Measurements from ENCODE around the gene SLC38A10. TPM values are rescaled to one million over a fixed set of nuclear protein-coding genes. Genes with fewer than 3 reads are reported as not detected.

The SLC38A10 gene
- total RNA-seq, 1 donor from 2014 or later, result 67.5 TPM

DNA sequence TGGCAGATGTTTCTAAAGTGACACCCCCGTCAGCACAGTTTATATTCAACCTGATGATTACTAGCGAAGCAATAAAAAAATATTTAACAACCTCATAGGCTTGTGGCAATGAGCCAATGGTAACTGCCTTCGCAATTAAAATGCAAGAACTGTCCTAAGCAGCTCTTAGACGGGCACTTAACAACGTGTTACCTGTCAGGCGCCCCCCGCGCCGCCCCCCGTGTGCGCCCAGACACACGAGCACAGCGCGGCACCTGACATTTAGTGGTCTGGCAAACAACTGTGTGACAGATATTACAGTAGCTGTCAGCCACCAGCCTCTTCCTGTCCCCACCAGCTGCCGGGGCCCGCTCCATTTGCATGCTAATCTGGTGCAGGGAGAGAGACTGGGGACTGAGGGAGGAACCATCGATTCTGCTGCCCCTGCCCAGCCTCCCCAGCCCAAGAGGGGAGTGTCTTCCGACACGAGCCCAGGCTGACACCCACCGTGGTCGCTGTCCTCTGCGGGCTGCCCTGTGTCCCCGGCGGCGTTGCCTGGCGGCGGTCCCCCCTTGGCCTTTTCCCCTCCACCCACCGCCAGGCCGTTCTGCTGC lies 43.3 kb downstream of the SLC38A10 start:
- intact Hi-C loops (cut with DNase I), result loop anchor here (10.0 kb wide), 1 partner anchor 343 kb away; no protein-coding TSS in a partner anchor
- H3K4me3 ChIP-seq, result no peak overlapping the region
- H3K27me3 ChIP-seq, result no peaks in the 10 kb centered on the region
- TF ChIP-seq, protein P1, sequence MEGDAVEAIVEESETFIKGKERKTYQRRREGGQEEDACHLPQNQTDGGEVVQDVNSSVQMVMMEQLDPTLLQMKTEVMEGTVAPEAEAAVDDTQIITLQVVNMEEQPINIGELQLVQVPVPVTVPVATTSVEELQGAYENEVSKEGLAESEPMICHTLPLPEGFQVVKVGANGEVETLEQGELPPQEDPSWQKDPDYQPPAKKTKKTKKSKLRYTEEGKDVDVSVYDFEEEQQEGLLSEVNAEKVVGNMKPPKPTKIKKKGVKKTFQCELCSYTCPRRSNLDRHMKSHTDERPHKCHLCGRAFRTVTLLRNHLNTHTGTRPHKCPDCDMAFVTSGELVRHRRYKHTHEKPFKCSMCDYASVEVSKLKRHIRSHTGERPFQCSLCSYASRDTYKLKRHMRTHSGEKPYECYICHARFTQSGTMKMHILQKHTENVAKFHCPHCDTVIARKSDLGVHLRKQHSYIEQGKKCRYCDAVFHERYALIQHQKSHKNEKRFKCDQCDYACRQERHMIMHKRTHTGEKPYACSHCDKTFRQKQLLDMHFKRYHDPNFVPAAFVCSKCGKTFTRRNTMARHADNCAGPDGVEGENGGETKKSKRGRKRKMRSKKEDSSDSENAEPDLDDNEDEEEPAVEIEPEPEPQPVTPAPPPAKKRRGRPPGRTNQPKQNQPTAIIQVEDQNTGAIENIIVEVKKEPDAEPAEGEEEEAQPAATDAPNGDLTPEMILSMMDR (IDR thresholded peaks at IDR 0.05), result no peak
- TF ChIP-seq POLR2AphosphoS5 (IDR thresholded peaks at IDR 0.05; ENCODE audit: insufficient read depth in 1 of 2, low read depth in 1 of 2), result no peak
- TF ChIP-seq POLR2A (IDR thresholded peaks at IDR 0.05), result no peak
- H3K27ac ChIP-seq, result no peak overlapping the region
- H3K36me3 ChIP-seq, result peaks cover 0 to 12% of the 10 kb centered on the region in 2 donors
- DNase-seq (ENCODE audit: extremely low spot score in 2 of 2), result no peak
- peaks cover 24% of the 10 kb centered on the region for H3K4me1 ChIP-seq
- no peaks in the 10 kb centered on the region for H3K9me3 ChIP-seq

DNA sequence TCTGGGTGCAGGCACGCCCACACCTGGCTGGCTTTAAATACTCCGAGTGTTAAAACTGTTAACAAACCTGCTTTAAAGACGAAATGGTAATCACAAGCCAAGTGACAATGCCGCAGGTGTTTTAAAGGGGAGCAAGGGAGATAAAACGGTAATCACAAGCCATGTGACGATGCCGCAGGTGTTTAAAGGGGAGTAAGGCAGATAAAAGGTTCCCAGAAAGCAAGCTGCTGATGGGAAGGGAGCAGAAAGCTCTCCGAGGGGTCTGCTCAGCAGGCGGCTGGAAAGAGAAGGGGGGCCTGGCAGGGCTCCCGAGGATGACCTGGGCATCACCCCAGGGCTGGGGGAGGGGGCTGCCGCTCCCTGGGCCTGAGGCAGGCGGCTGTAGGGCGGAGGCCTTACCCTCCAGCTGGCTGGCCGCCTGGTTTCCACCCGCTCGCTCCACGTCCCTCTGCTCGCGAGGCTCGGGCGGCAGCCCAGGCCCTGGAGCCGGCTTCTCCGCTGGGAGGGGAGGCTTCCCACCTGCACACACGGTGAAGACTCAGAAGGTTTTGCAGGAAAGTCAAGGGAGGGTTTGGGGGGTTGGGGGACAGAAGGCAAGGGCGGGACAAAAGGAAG lies 43.9 kb downstream of the SLC38A10 start:
- H3K27ac ChIP-seq, result no peak overlapping the region

DNA sequence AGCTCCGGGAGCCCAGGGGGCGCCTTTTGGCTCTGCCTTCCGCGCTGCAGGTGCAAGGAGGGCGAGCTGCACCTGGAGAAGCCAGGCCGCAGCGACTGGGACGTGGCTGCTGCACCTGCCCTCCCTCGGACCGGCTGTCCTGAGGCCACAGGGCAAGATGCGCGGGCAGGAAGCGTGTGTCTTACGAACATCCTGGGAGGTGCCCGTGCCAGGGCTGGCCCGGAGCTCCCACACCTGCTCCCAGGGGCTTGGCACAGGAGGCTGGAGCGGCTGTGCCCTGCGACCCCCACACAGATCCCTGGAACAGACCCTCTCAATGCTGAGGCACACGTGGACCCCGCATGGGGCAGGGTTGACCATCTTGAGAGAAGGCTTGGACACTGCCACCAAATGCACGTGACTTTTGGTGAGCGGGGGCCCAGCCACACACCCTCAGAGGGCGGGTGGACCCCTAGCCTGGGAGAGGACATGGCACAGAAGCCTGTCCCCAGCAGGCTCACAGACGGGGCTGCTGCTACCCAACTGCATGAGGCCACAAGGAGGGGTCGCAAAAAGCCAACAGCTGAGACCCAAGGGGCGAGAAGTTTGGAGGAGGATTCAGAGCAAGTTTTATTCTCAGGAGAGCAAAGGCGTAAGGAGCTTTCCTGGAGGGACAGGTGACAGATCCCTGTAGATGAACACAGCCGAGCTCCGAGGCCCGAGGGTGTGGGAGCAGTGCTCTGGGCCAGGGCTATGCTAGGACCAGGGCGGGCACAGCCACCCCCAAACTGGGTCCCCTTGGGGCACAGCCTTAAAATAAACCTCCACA lies 44.6 kb downstream of the SLC38A10 start:
- TF ChIP-seq POLR2AphosphoS5 (IDR thresholded peaks at IDR 0.05; ENCODE audit: insufficient read depth in 1 of 2, low read depth in 1 of 2) (no peak), POLR2A (IDR thresholded peaks at IDR 0.05) (no peak)
- TF ChIP-seq, protein P1 (IDR thresholded peaks at IDR 0.05), result no peak
- Histone ChIP-seq H3K36me3 (peaks cover 0 to 12% of the 10 kb centered on the region in 2 donors), H3K9me3 (no peaks in the 10 kb centered on the region), H3K4me3 (no peak overlapping the region), H3K27me3 (no peaks in the 10 kb centered on the region), H3K27ac (no peak overlapping the region), H3K4me1 (peaks cover 21% of the 10 kb centered on the region)
- intact Hi-C loops (cut with DNase I), result loop anchor here (10.0 kb wide), 1 partner anchor 344 kb away; no protein-coding TSS in a partner anchor
- no peak for DNase-seq (ENCODE audit: extremely low spot score in 2 of 2)

More for the DNA sequence above, 43.9 kb downstream of the SLC38A10 start:
- Histone ChIP-seq H3K4me1 (peaks cover 24% of the 10 kb centered on the region), H3K36me3 (peaks cover 0 to 12% of the 10 kb centered on the region in 2 donors), H3K9me3 (no peaks in the 10 kb centered on the region), H3K4me3 (no peak overlapping the region), H3K27me3 (no peaks in the 10 kb centered on the region)
- no peak for TF ChIP-seq POLR2AphosphoS5 (IDR thresholded peaks at IDR 0.05; ENCODE audit: insufficient read depth in 1 of 2, low read depth in 1 of 2)
- intact Hi-C loops (cut with DNase I), result loop anchor here (10.0 kb wide), 1 partner anchor 344 kb away; no protein-coding TSS in a partner anchor
- DNase-seq (ENCODE audit: extremely low spot score in 2 of 2), result no peak

DNA sequence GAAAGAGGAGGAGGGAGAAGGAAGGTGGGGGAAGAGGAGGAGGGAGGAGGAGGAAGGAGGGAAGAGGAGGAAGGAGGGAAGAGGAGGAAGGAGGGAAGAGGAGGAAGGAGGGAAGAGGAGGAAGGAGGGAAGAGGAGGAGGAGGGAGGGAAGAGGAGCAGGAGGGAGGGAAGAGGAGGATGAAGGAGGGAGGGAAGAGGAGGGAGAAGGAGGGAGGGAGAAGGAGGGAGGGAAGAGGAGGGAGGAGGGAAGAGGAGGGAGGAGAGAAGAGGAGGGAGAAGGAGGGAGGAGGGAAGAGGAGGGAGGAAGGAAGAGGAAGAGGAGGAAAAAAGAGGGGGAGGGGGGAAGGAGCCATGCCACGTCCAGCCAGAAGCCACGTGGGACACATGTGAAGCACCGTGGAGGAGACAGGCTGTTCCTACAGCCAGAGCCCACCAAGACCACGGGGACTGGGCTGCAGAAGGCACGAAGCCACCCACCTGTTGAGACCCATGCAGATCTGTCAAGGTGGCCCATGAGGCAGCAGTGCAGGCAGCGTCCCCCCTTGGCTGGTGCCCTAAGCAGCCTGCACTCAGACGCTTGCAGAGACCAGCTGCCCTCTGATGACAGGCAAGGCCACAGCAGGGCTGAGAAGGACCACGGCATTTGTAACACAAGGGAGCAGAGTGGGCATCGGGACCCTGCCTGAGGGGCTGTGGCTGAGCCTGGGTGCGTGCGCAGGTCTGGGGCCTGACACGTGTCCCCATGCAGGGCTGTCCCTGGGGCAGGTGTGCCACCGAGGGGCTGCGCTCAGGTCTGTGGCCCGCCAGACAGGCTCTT lies 45.7 kb downstream of the SLC38A10 start:
- DNase-seq (ENCODE audit: extremely low spot score in 2 of 2), result no peak
- Histone ChIP-seq H3K36me3 (peaks cover 0 to 12% of the 10 kb centered on the region in 2 donors), H3K27ac (no peak overlapping the region), H3K4me3 (no peak overlapping the region), H3K4me1 (peaks cover 10% of the 10 kb centered on the region), H3K9me3 (no peaks in the 10 kb centered on the region), H3K27me3 (no peaks in the 10 kb centered on the region)
- intact Hi-C loops (cut with DNase I), result loop anchor here (10.0 kb wide), 1 partner anchor 345 kb away; no protein-coding TSS in a partner anchor
- TF ChIP-seq POLR2AphosphoS5 (IDR thresholded peaks at IDR 0.05; ENCODE audit: insufficient read depth in 1 of 2, low read depth in 1 of 2), result no peak
- no peak for TF ChIP-seq POLR2A (IDR thresholded peaks at IDR 0.05)
- TF ChIP-seq, protein P1 (IDR thresholded peaks at IDR 0.05), result no peak

GRCh38 chr17:81248649-81249048 lies 46.5 kb downstream of the SLC38A10 start:
- Histone ChIP-seq H3K9me3 (no peaks in the 10 kb centered on the region), H3K4me1 (peaks cover 7% of the 10 kb centered on the region), H3K27ac (no peak overlapping the region), H3K27me3 (no peaks in the 10 kb centered on the region), H3K36me3 (peaks cover 0 to 12% of the 10 kb centered on the region in 2 donors), H3K4me3 (no peak overlapping the region)
- intact Hi-C loops (cut with DNase I), result no loop called here
- DNase-seq (ENCODE audit: extremely low spot score in 2 of 2), result no peak
- no peak for TF ChIP-seq POLR2A (IDR thresholded peaks at IDR 0.05)
- TF ChIP-seq, protein P1 (IDR thresholded peaks at IDR 0.05), result no peak
- TF ChIP-seq POLR2AphosphoS5 (IDR thresholded peaks at IDR 0.05; ENCODE audit: insufficient read depth in 1 of 2, low read depth in 1 of 2), result no peak
